Thyroid gland (tissue), 4 donors: ENCODE data around the gene RHOA.

ENCODE experiments used
- POLR2A ChIP-seq, 2 donors: fragments of 450-650 bp; IDR thresholded peaks; one replicate each; pipeline ENCODE4 v1.6.1; 2017; ENCODE audit warnings: antibody characterized with exemption in 2 of 2, mild to moderate bottlenecking in 2 of 2, moderate library complexity in 1 of 2
- TF ChIP-seq, protein P1 (sequence below), 6 experiments: fragments of 200-600 bp in 3 of 6; fragments of 450-650 bp in 3 of 6; sonication (generic) in 3 of 6; IDR thresholded peaks; one replicate each; pipeline ENCODE4 v1.5.1; 2016 to 2019; ENCODE audit warnings: antibody characterized with exemption in 6 of 6, mild to moderate bottlenecking in 2 of 6, inconsistent platforms in 1 of 6, moderate library complexity in 1 of 6

DNA sequence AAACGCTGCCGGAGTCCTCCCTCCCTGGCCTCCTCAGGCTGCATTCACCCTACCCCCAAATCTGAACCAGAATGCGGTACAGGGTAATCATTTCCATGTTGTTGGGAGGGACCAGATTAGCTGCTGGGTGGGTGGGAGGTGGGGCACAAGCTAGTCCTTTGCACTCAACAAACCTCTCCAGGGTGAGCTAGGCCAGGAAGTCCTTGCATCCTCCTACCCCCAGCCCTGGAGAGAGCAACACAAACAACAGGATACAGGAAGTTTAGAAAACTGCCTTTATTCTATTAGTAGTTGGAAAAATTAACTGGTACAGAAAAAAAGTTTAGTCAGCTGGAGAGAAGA is 52.9 kb downstream of the RHOA start:
- TF ChIP-seq, protein P1, sequence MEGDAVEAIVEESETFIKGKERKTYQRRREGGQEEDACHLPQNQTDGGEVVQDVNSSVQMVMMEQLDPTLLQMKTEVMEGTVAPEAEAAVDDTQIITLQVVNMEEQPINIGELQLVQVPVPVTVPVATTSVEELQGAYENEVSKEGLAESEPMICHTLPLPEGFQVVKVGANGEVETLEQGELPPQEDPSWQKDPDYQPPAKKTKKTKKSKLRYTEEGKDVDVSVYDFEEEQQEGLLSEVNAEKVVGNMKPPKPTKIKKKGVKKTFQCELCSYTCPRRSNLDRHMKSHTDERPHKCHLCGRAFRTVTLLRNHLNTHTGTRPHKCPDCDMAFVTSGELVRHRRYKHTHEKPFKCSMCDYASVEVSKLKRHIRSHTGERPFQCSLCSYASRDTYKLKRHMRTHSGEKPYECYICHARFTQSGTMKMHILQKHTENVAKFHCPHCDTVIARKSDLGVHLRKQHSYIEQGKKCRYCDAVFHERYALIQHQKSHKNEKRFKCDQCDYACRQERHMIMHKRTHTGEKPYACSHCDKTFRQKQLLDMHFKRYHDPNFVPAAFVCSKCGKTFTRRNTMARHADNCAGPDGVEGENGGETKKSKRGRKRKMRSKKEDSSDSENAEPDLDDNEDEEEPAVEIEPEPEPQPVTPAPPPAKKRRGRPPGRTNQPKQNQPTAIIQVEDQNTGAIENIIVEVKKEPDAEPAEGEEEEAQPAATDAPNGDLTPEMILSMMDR (IDR thresholded peaks at IDR 0.05) = no peak
- no peak for TF ChIP-seq POLR2A (IDR thresholded peaks at IDR 0.05)
